HCT116 (cell line): ENCODE results near the gene RTN4IP1.
"Not testable (repeated sequence)": the region's sequence is repeated elsewhere in the genome, so short reads cannot be mapped to it uniquely, and the experiment has no call there.

Experiments
- EGR1 ChIP-seq: IDR thresholded peaks from 2 replicates; pipeline ENCODE4 v1.6.1; 2012; ENCODE audit warnings: low read depth
- EZH2 ChIP-seq: fragments of 200-600 bp; sonication (generic); IDR thresholded peaks from 2 replicates; pipeline ENCODE4 v1.6.1; 2017; ENCODE audit warnings: antibody characterized with exemption, mixed run types
- POLR2AphosphoS5 ChIP-seq: IDR thresholded peaks from 2 replicates; pipeline ENCODE4 v1.6.1; 2011; ENCODE audit warnings: mild to moderate bottlenecking, low read depth, low read length, moderate library complexity
- SIN3A ChIP-seq: IDR thresholded peaks from 2 replicates; pipeline ENCODE4 v1.6.1; 2012; ENCODE audit warnings: low read depth
- TF ChIP-seq, protein P1 (sequence below), 3 experiments: fragments of 200-600 bp in 1 of 3; sonication (generic) in 1 of 3; IDR thresholded peaks in 2 of 3; conservative IDR thresholded peaks in 1 of 3; 2 replicates each; pipeline ENCODE4 v1.5.1; 2012 to 2017; ENCODE audit warnings: low read depth in 2 of 3, low read length in 2 of 3, antibody characterized with exemption in 1 of 3, borderline replicate concordance in 1 of 3, control low read depth in 1 of 3, mild to moderate bottlenecking in 1 of 3, mixed read lengths in 1 of 3, mixed run types in 1 of 3, moderate library complexity in 1 of 3; ENCODE audit not compliant: insufficient read depth in 1 of 3
- TF ChIP-seq, protein P2 (sequence below): IDR thresholded peaks from 2 replicates; pipeline ENCODE4 v1.6.1; 2012; ENCODE audit warnings: low read depth

DNA sequence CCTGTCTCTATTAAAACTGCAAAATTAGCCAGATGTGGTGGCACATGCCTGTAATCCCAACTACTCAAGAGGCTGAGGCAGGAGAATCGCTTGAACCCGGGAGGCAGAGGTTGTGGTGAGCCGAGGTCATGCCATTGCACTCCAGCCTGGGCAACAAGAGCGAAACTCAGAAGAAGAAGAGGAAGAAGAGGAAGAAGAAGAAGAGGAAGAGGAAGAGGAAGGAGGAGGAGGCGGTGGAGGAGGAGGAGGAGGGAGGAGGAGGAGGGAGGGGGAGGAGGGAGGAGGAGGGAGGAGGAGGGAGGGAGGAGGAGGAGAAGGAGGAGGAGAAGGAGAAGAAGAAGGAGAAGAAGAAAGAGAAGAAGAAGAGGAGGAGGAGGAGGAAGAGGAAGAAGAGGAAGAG, 40.4 kb downstream of the RTN4IP1 start:
- TF ChIP-seq SIN3A, EZH2, EGR1, POLR2AphosphoS5: not testable (repeated sequence)
- TF ChIP-seq, protein P1, sequence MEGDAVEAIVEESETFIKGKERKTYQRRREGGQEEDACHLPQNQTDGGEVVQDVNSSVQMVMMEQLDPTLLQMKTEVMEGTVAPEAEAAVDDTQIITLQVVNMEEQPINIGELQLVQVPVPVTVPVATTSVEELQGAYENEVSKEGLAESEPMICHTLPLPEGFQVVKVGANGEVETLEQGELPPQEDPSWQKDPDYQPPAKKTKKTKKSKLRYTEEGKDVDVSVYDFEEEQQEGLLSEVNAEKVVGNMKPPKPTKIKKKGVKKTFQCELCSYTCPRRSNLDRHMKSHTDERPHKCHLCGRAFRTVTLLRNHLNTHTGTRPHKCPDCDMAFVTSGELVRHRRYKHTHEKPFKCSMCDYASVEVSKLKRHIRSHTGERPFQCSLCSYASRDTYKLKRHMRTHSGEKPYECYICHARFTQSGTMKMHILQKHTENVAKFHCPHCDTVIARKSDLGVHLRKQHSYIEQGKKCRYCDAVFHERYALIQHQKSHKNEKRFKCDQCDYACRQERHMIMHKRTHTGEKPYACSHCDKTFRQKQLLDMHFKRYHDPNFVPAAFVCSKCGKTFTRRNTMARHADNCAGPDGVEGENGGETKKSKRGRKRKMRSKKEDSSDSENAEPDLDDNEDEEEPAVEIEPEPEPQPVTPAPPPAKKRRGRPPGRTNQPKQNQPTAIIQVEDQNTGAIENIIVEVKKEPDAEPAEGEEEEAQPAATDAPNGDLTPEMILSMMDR (IDR thresholded peaks at IDR 0.05 in 2 of 3, conservative IDR thresholded peaks at IDR 0.05 in 1 of 3; ENCODE audit: borderline replicate concordance in 1 of 3, insufficient read depth in 1 of 3, low read depth in 2 of 3, low read length in 2 of 3): not testable (repeated sequence)
- TF ChIP-seq, protein P2, sequence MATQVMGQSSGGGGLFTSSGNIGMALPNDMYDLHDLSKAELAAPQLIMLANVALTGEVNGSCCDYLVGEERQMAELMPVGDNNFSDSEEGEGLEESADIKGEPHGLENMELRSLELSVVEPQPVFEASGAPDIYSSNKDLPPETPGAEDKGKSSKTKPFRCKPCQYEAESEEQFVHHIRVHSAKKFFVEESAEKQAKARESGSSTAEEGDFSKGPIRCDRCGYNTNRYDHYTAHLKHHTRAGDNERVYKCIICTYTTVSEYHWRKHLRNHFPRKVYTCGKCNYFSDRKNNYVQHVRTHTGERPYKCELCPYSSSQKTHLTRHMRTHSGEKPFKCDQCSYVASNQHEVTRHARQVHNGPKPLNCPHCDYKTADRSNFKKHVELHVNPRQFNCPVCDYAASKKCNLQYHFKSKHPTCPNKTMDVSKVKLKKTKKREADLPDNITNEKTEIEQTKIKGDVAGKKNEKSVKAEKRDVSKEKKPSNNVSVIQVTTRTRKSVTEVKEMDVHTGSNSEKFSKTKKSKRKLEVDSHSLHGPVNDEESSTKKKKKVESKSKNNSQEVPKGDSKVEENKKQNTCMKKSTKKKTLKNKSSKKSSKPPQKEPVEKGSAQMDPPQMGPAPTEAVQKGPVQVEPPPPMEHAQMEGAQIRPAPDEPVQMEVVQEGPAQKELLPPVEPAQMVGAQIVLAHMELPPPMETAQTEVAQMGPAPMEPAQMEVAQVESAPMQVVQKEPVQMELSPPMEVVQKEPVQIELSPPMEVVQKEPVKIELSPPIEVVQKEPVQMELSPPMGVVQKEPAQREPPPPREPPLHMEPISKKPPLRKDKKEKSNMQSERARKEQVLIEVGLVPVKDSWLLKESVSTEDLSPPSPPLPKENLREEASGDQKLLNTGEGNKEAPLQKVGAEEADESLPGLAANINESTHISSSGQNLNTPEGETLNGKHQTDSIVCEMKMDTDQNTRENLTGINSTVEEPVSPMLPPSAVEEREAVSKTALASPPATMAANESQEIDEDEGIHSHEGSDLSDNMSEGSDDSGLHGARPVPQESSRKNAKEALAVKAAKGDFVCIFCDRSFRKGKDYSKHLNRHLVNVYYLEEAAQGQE: not testable (repeated sequence)
